ENCODE data around the gene PDE9A. TPM values are rescaled to one million over a fixed set of nuclear protein-coding genes. Genes with fewer than 3 reads are reported as not detected.

The PDE9A gene
- total and polyA plus RNA-seq, 4 experiments from 2014 or later: 2.2 to 9.2 (median 5.3) TPM

GRCh38 chr21:42757826-42758655, 104.6 kb downstream of the PDE9A start:
- H3K27ac ChIP-seq (ENCODE audit: low read depth, low read length): no peak overlapping the region
- no peak overlapping the region for H3K4me3 ChIP-seq (ENCODE audit: low read length in 2 of 2)
- Mint-ChIP-seq H3K4me3 (no peak overlapping the region), H3K4me1 (peaks cover 0 to 5% (median 0%) of the 10 kb centered on the region in 4 donors), H3K27ac (no peak overlapping the region), H3K36me3 (no peaks in the 10 kb centered on the region), H3K9me3 (peaks cover 0 to 2% (median 0%) of the 10 kb centered on the region in 8 donors), H3K27me3 (no peaks in the 10 kb centered on the region)
- H3K27me3 ChIP-seq (ENCODE audit: insufficient read depth, low read length): no peaks in the 10 kb centered on the region
- POLR2A ChIA-PET (ENCODE audit: partially characterized antibody): no interaction called here
- CTCF ChIA-PET (ENCODE audit: partially characterized antibody): no interaction called here
- no peak for DNase-seq
- H3K9me3 ChIP-seq (ENCODE audit: control insufficient read depth in 1 of 2, low read length in 2 of 2): no peaks in the 10 kb centered on the region
- intact Hi-C loops (cut with micrococcal nuclease): no loop called here
- H3K36me3 ChIP-seq (ENCODE audit: insufficient read depth, low read length): no peaks in the 10 kb centered on the region
- H3K4me1 ChIP-seq (ENCODE audit: insufficient read depth, low read length): no peaks in the 10 kb centered on the region

GRCh38 chr21:42758721-42759593, 105.5 kb downstream of the PDE9A start:
- CTCF ChIA-PET (ENCODE audit: partially characterized antibody): no interaction called here
- H3K27ac ChIP-seq (ENCODE audit: low read depth, low read length): no peak overlapping the region
- Mint-ChIP-seq H3K27me3 (no peaks in the 10 kb centered on the region), H3K36me3 (no peaks in the 10 kb centered on the region), H3K27ac (peak overlapping the region in 1 of 7 donors; percentile 57), H3K9me3 (peaks cover 0 to 2% (median 0%) of the 10 kb centered on the region in 8 donors), H3K4me1 (peaks cover 0 to 6% (median 0%) of the 10 kb centered on the region in 4 donors), H3K4me3 (no peak overlapping the region)
- intact Hi-C loops (cut with micrococcal nuclease): no loop called here
- no peak for DNase-seq
- POLR2A ChIA-PET (ENCODE audit: partially characterized antibody): no interaction called here
- no peaks in the 10 kb centered on the region for H3K36me3 ChIP-seq (ENCODE audit: insufficient read depth, low read length)
- no peak overlapping the region for H3K4me3 ChIP-seq (ENCODE audit: low read length in 2 of 2)
- H3K9me3 ChIP-seq (ENCODE audit: control insufficient read depth in 1 of 2, low read length in 2 of 2): no peaks in the 10 kb centered on the region
- no peaks in the 10 kb centered on the region for H3K27me3 ChIP-seq (ENCODE audit: insufficient read depth, low read length)
- no peaks in the 10 kb centered on the region for H3K4me1 ChIP-seq (ENCODE audit: insufficient read depth, low read length)

- no peaks in the 10 kb centered on the region for H3K36me3 Mint-ChIP-seq
- Histone ChIP-seq H3K4me3 (ENCODE audit: low read length in 2 of 2) (no peak overlapping the region), H3K27me3 (ENCODE audit: insufficient read depth, low read length) (no peaks in the 10 kb centered on the region), H3K36me3 (ENCODE audit: insufficient read depth, low read length) (no peaks in the 10 kb centered on the region), H3K9me3 (ENCODE audit: control insufficient read depth in 1 of 2, low read length in 2 of 2) (no peaks in the 10 kb centered on the region), H3K27ac (ENCODE audit: low read depth, low read length) (no peak overlapping the region), H3K4me1 (ENCODE audit: insufficient read depth, low read length) (no peaks in the 10 kb centered on the region)
- peaks cover 0 to 2% (median 0%) of the 10 kb centered on the region in 8 donors for H3K9me3 Mint-ChIP-seq
- intact Hi-C loops (cut with micrococcal nuclease): no loop called here
- DNase-seq: no peak
- H3K4me3 Mint-ChIP-seq: no peak overlapping the region
- POLR2A ChIA-PET (ENCODE audit: partially characterized antibody): no interaction called here
- no peaks in the 10 kb centered on the region for H3K27me3 Mint-ChIP-seq
- no peak overlapping the region for H3K27ac Mint-ChIP-seq
- H3K4me1 Mint-ChIP-seq: peaks cover 0 to 6% (median 0%) of the 10 kb centered on the region in 4 donors
- CTCF ChIA-PET (ENCODE audit: partially characterized antibody): no interaction called here
Observed at GRCh38 chr21:42759594-42759927, 106.1 kb downstream of the PDE9A start.

GRCh38 chr21:42760361-42760950, 107.0 kb downstream of the PDE9A start:
- Mint-ChIP-seq H3K9me3 (peaks cover 0 to 2% (median 0%) of the 10 kb centered on the region in 8 donors), H3K27ac (no peak overlapping the region), H3K4me1 (peaks cover 0 to 6% (median 0%) of the 10 kb centered on the region in 4 donors), H3K36me3 (peaks cover 1 to 3% of the 10 kb centered on the region in 2 donors), H3K4me3 (no peak overlapping the region), H3K27me3 (no peaks in the 10 kb centered on the region)
- POLR2A ChIA-PET (ENCODE audit: partially characterized antibody): no interaction called here
- intact Hi-C loops (cut with micrococcal nuclease): no loop called here
- no peaks in the 10 kb centered on the region for H3K9me3 ChIP-seq (ENCODE audit: control insufficient read depth in 1 of 2, low read length in 2 of 2)
- no peak overlapping the region for H3K27ac ChIP-seq (ENCODE audit: low read depth, low read length)
- no peak overlapping the region for H3K4me3 ChIP-seq (ENCODE audit: low read length in 2 of 2)
- H3K36me3 ChIP-seq (ENCODE audit: insufficient read depth, low read length): no peaks in the 10 kb centered on the region
- H3K4me1 ChIP-seq (ENCODE audit: insufficient read depth, low read length): no peaks in the 10 kb centered on the region
- DNase-seq: no peak
- H3K27me3 ChIP-seq (ENCODE audit: insufficient read depth, low read length): no peaks in the 10 kb centered on the region
- CTCF ChIA-PET (ENCODE audit: partially characterized antibody): no interaction called here

- no peaks in the 10 kb centered on the region for H3K27me3 ChIP-seq (ENCODE audit: insufficient read depth, low read length)
- peaks cover 0 to 6% (median 0%) of the 10 kb centered on the region in 4 donors for H3K4me1 Mint-ChIP-seq
- CTCF ChIA-PET (ENCODE audit: partially characterized antibody): no interaction called here
- H3K27ac Mint-ChIP-seq: no peak overlapping the region
- H3K36me3 Mint-ChIP-seq: peaks cover 1 to 3% of the 10 kb centered on the region in 2 donors
- no peak overlapping the region for H3K4me3 ChIP-seq (ENCODE audit: low read length in 2 of 2)
- H3K36me3 ChIP-seq (ENCODE audit: insufficient read depth, low read length): no peaks in the 10 kb centered on the region
- H3K9me3 ChIP-seq (ENCODE audit: control insufficient read depth in 1 of 2, low read length in 2 of 2): no peaks in the 10 kb centered on the region
- POLR2A ChIA-PET (ENCODE audit: partially characterized antibody): no interaction called here
- peaks cover 0 to 2% (median 0%) of the 10 kb centered on the region in 8 donors for H3K9me3 Mint-ChIP-seq
- no peak for DNase-seq
- H3K27ac ChIP-seq (ENCODE audit: low read depth, low read length): no peak overlapping the region
- no peak overlapping the region for H3K4me3 Mint-ChIP-seq
- intact Hi-C loops (cut with micrococcal nuclease): no loop called here
- no peaks in the 10 kb centered on the region for H3K4me1 ChIP-seq (ENCODE audit: insufficient read depth, low read length)
- no peaks in the 10 kb centered on the region for H3K27me3 Mint-ChIP-seq
Observed at GRCh38 chr21:42760951-42761751, 107.7 kb downstream of the PDE9A start.

GRCh38 chr21:42761776-42762335, 108.4 kb downstream of the PDE9A start:
- no peak for DNase-seq
- no peaks in the 10 kb centered on the region for H3K4me1 ChIP-seq (ENCODE audit: insufficient read depth, low read length)
- no peaks in the 10 kb centered on the region for H3K27me3 Mint-ChIP-seq
- no peak overlapping the region for H3K27ac ChIP-seq (ENCODE audit: low read depth, low read length)
- peaks cover 1 to 3% of the 10 kb centered on the region in 2 donors for H3K36me3 Mint-ChIP-seq
- peaks cover 0 to 2% (median 0%) of the 10 kb centered on the region in 8 donors for H3K9me3 Mint-ChIP-seq
- H3K36me3 ChIP-seq (ENCODE audit: insufficient read depth, low read length): no peaks in the 10 kb centered on the region
- H3K27ac Mint-ChIP-seq: no peak overlapping the region
- intact Hi-C loops (cut with micrococcal nuclease): no loop called here
- no peak overlapping the region for H3K4me3 Mint-ChIP-seq
- CTCF ChIA-PET (ENCODE audit: partially characterized antibody): no interaction called here
- no peak overlapping the region for H3K4me3 ChIP-seq (ENCODE audit: low read length in 2 of 2)
- peaks cover 0 to 6% (median 0%) of the 10 kb centered on the region in 4 donors for H3K4me1 Mint-ChIP-seq
- H3K27me3 ChIP-seq (ENCODE audit: insufficient read depth, low read length): no peaks in the 10 kb centered on the region
- POLR2A ChIA-PET (ENCODE audit: partially characterized antibody): no interaction called here
- H3K9me3 ChIP-seq (ENCODE audit: control insufficient read depth in 1 of 2, low read length in 2 of 2): no peaks in the 10 kb centered on the region
